IMR-90 (cell line): ENCODE measurements around the gene JMJD1C. TPM values are rescaled to one million over a fixed set of nuclear protein-coding genes. Genes with fewer than 3 reads are reported as not detected.

Source experiments
- ATAC-seq: fragments of 200-7000 bp; cut with Tn5 transposase; 2 replicates; pipeline ENCODE4 v1.9.1; 2020; ENCODE audit warnings: low read depth, mild to moderate bottlenecking, moderate library complexity
- BruUV-seq: library from RNA; stranded (reverse); fragments of 400-500 nt; replicated peaks from 2 replicates; lab custom pipeline; 2021; lab: Mats Ljungman, UMichigan
- CTCF ChIA-PET: fragments of 300-600 bp; formaldehyde crosslinking; extraction: SDS; loops from one replicate; lab custom pipeline; 2021; ENCODE audit warnings: antibody characterized with exemption; lab: Yijun Ruan, JAX
- POLR2A ChIA-PET: fragments of 300-600 bp; sonication (Branson Sonifier 250); formaldehyde crosslinking; loops from one replicate; lab custom pipeline; 2022; ENCODE audit warnings: antibody characterized with exemption; ENCODE audit not compliant: unreplicated experiment; lab: Charles Lee
- DNase-seq: peaks from one replicate; pipeline ENCODE4 v3.0.0; 2013
- H2AFZ ChIP-seq: replicated peaks from 2 replicates; pipeline ENCODE3; 2013; ENCODE audit warnings: low read length, mild to moderate bottlenecking; ENCODE audit not compliant: poor library complexity
- H2AK5ac ChIP-seq: 2 replicates; pipeline ENCODE4 v1.6.1; 2013; ENCODE audit warnings: low read depth, low read length, inconsistent platforms
- H2AK9ac ChIP-seq: replicated peaks from 2 replicates; pipeline ENCODE3; 2013; ENCODE audit warnings: mild to moderate bottlenecking, low read depth, low read length, moderate library complexity; ENCODE audit not compliant: poor library complexity
- H2BK120ac ChIP-seq: 2 replicates; pipeline ENCODE4 v1.6.1; 2013; ENCODE audit warnings: low read depth, low read length, inconsistent platforms
- H2BK15ac ChIP-seq: 3 replicates; pipeline ENCODE4 v1.6.1; 2013; ENCODE audit warnings: low read depth, low read length, inconsistent platforms
- H2BK20ac ChIP-seq: 2 replicates; pipeline ENCODE4 v1.6.1; 2013; ENCODE audit warnings: low read depth, mild to moderate bottlenecking, inconsistent platforms, low read length, moderate library complexity
- H2BK5ac ChIP-seq: 2 replicates; pipeline ENCODE4 v1.6.1; 2013; ENCODE audit warnings: mild to moderate bottlenecking, low read depth, low read length, inconsistent platforms; ENCODE audit not compliant: poor library complexity, severe bottlenecking
- H3K14ac ChIP-seq: replicated peaks from 2 replicates; pipeline ENCODE4 v1.6.1; 2013; ENCODE audit warnings: low read depth, low read length, inconsistent platforms
- H3K18ac ChIP-seq: 2 replicates; pipeline ENCODE4 v1.6.1; 2013; ENCODE audit warnings: low read depth, low read length, control low read depth
- H3K23ac ChIP-seq: 2 replicates; pipeline ENCODE4 v1.6.1; 2013; ENCODE audit warnings: low read depth, low read length, inconsistent platforms
- H3K27ac ChIP-seq: 2 replicates; pipeline ENCODE4 v1.5.1; 2013; ENCODE audit warnings: mild to moderate bottlenecking, control low read depth, low read length; ENCODE audit not compliant: insufficient read depth
- H3K27me3 ChIP-seq: 2 replicates; pipeline ENCODE4 v1.6.1; 2013; ENCODE audit warnings: low read length; ENCODE audit not compliant: control insufficient read depth, insufficient read depth
- H3K36me3 ChIP-seq: 2 replicates; pipeline ENCODE4 v1.6.1; 2013; ENCODE audit warnings: low read length, mixed read lengths; ENCODE audit not compliant: control insufficient read depth, insufficient read depth
- H3K4ac ChIP-seq: 2 replicates; pipeline ENCODE4 v1.6.1; 2013; ENCODE audit warnings: low read depth, low read length, inconsistent platforms
- H3K4me1 ChIP-seq: 2 replicates; pipeline ENCODE4 v1.6.1; 2013; ENCODE audit warnings: low read length, mixed read lengths; ENCODE audit not compliant: control insufficient read depth, insufficient read depth
- H3K4me2 ChIP-seq: 2 replicates; pipeline ENCODE4 v1.6.1; 2013; ENCODE audit warnings: low read depth, mild to moderate bottlenecking, control low read depth, low read length, moderate library complexity
- H3K4me3 ChIP-seq: 2 replicates; pipeline ENCODE4 v1.5.1; 2013; ENCODE audit warnings: low read depth, mild to moderate bottlenecking, control low read depth, low read length, moderate library complexity; ENCODE audit not compliant: insufficient read depth
- H3K56ac ChIP-seq: 2 replicates; pipeline ENCODE4 v1.6.1; 2013; ENCODE audit warnings: low read length, inconsistent platforms; ENCODE audit not compliant: insufficient read depth; ENCODE audit errors: extremely low read depth
- H3K79me1 ChIP-seq, 2 experiments: 2 replicates each; pipeline ENCODE4 v1.6.1; 2013; ENCODE audit warnings: low read length in 2 of 2, inconsistent platforms in 1 of 2, low read depth in 1 of 2
- H3K9ac ChIP-seq: 2 replicates; pipeline ENCODE4 v1.6.1; 2013; ENCODE audit warnings: low read depth, low read length, control low read depth
- H3K9me1 ChIP-seq: 2 replicates; pipeline ENCODE4 v1.6.1; 2013; ENCODE audit warnings: low read length, inconsistent platforms; ENCODE audit not compliant: insufficient read depth
- H3K9me3 ChIP-seq: 2 replicates; pipeline ENCODE4 v1.6.1; 2013; ENCODE audit warnings: low read length; ENCODE audit not compliant: control insufficient read depth, insufficient read depth
- H4K20me1 ChIP-seq: 2 replicates; pipeline ENCODE4 v1.6.1; 2013; ENCODE audit warnings: low read length, inconsistent platforms; ENCODE audit not compliant: insufficient read depth
- H4K5ac ChIP-seq: 2 replicates; pipeline ENCODE4 v1.6.1; 2013; ENCODE audit warnings: mild to moderate bottlenecking, low read depth, low read length, control low read depth
- H4K8ac ChIP-seq, 2 experiments: 2 replicates each; pipeline ENCODE4 v1.6.1; 2013; ENCODE audit warnings: low read depth in 2 of 2, low read length in 2 of 2, control low read depth in 1 of 2, inconsistent platforms in 1 of 2
- H4K91ac ChIP-seq: 2 replicates; pipeline ENCODE4 v1.6.1; 2013; ENCODE audit warnings: low read depth, low read length, inconsistent platforms; ENCODE audit not compliant: insufficient read depth
- CEBPB ChIP-seq: IDR thresholded peaks from 2 replicates; pipeline ENCODE4 v1.6.1; 2012; ENCODE audit warnings: low read depth, low read length, improper control_type of control experiment
- FOS ChIP-seq: fragments of 150-350 bp; IDR thresholded peaks from 2 replicates; pipeline ENCODE4 v1.6.1; 2016; ENCODE audit warnings: low read depth, low read length
- MAZ ChIP-seq: IDR thresholded peaks from 2 replicates; pipeline ENCODE4 v1.6.1; 2012; ENCODE audit warnings: low read depth, mild to moderate bottlenecking, low read length, improper control_type of control experiment, moderate library complexity, borderline replicate concordance
- RFX5 ChIP-seq: IDR thresholded peaks from 2 replicates; pipeline ENCODE4 v1.8.0; 2012; ENCODE audit warnings: low read depth, mild to moderate bottlenecking, low read length, moderate library complexity
- SMC3 ChIP-seq: fragments of 150-350 bp; IDR thresholded peaks from 2 replicates; pipeline ENCODE4 v1.6.1; 2016; ENCODE audit warnings: low read depth, mild to moderate bottlenecking, antibody characterized with exemption, low read length, moderate library complexity
- WGBS, 2 experiments: methylation state at CpG; one replicate each; pipeline versions ENCODE4 v1.1.5 to v1.1.7; 2013; ENCODE audit warnings: missing lambda C conversion rate in 2 of 2; ENCODE audit not compliant: insufficient read length in 1 of 2; ENCODE audit errors: extremely low coverage in 2 of 2; 5-methylcytosine and 5-hydroxymethylcytosine counted together
- dilution Hi-C: fragments of 300-500 bp; cut with HindIII; formaldehyde crosslinking; loops from one replicate; pipeline ENCODE4 v1.14.3; 2018; ENCODE audit warnings: low sequenced_read_pairs; ENCODE audit not compliant: unreplicated experiment
- in situ Hi-C: fragments of 300-500 bp; cut with MboI; formaldehyde crosslinking; loops from 3 replicates; pipeline ENCODE4 v1.14.3; 2019; ENCODE audit warnings: low sequenced_read_pairs, inconsistent platforms, mixed read lengths
- intact Hi-C: fragments of 100-400 bp; cut with micrococcal nuclease; formaldehyde crosslinking; loops from 2 replicates; pipeline ENCODE4 v1.10.0; 2022
- polyA plus RNA-seq, 3 experiments: library from polyadenylated mRNA; depleted of rRNA; stranded (reverse); fragments of >200 nt; gene quantifications; 2 replicates each; pipeline ENCODE4 v1.2.3, GENCODE V29; 2012; ENCODE audit warnings: low replicate concordance in 1 of 3
- total RNA-seq: library from RNA; depleted of rRNA; stranded (reverse); fragments of >200 nt; gene quantifications from 2 replicates; pipeline ENCODE4 v1.2.3, GENCODE V29; 2012
- TF ChIP-seq, protein P1 (sequence below): fragments of 150-350 bp; IDR thresholded peaks from 2 replicates; pipeline ENCODE4 v1.6.1; 2016; ENCODE audit warnings: low read depth, mild to moderate bottlenecking, low read length, moderate library complexity, borderline replicate concordance

Gene JMJD1C
- total and polyA plus RNA-seq, 2 of the 4 experiments (the other 2 are of a cell fraction): 15.6 to 96.8 TPM

DNA sequence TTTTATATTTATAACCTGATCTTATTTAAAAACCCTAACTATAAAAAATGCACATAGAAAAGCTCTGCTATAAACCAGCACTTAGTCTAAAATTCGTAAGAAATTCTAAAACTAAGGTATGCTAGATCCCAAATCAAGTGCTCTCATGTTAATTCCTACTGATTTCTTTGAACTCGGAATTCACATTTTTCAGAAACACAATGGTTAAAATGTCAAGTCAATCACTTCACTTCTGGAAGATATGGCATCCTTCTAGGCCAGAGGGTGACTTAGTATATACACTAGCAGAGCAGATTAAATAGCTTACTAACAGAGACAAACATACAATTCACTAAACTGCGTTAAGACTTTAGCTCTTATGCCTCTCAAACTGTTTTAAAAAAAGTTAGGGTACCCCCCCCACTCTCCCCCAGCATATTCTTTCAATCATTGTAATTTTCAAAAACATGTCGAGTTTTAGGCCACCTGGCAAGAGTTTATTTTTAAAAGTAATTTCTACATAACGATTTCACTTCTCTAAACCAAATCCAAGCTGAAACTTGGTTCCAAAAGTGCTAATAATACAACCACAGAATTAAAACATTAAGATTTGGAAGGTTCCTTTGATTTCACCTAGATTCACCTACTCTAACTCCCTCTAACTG, 203.2 kb downstream of the JMJD1C start:
- no peaks in the 10 kb centered on the region for H3K27me3 ChIP-seq
- H4K91ac ChIP-seq: no peak overlapping the region
- peak overlapping the region; percentile 10 for H2BK5ac ChIP-seq
- H2AFZ ChIP-seq: no peak overlapping the region
- H2BK15ac ChIP-seq: no peak overlapping the region
- dilution Hi-C loops (no loop called here), intact Hi-C loops (no loop called here), in situ Hi-C loops (no loop called here)
- H2BK20ac ChIP-seq: no peak overlapping the region
- WGBS, 2 experiments: no CpG with 5 or more reads among the region's 5 CpGs
- no peak overlapping the region for H3K23ac ChIP-seq
- no peak overlapping the region for H3K18ac ChIP-seq
- peaks cover 10% of the 10 kb centered on the region; the same call in 1 of the 2 replicates for H4K20me1 ChIP-seq
- no peak overlapping the region for H2AK9ac ChIP-seq
- H2BK120ac ChIP-seq: no peak overlapping the region
- no peak overlapping the region for H3K4ac ChIP-seq
- no peak overlapping the region for H3K4me3 ChIP-seq
- no peak overlapping the region for H2AK5ac ChIP-seq
- no TSS peak for BruUV-seq
- no peak overlapping the region for H3K14ac ChIP-seq
- H3K27ac ChIP-seq: no peak overlapping the region
- CTCF ChIA-PET: interaction anchor here (1.0 to 1.2 kb wide), 3 partner anchors 31 to 457 kb away, joined by 3 read pairs; no protein-coding TSS in a partner anchor
- H3K56ac ChIP-seq: no peak overlapping the region
- no peak for ATAC-seq
- TF ChIP-seq MAZ (no peak), FOS (no peak), CEBPB (no peak), RFX5 (no peak), SMC3 (no peak)
- TF ChIP-seq, protein P1, sequence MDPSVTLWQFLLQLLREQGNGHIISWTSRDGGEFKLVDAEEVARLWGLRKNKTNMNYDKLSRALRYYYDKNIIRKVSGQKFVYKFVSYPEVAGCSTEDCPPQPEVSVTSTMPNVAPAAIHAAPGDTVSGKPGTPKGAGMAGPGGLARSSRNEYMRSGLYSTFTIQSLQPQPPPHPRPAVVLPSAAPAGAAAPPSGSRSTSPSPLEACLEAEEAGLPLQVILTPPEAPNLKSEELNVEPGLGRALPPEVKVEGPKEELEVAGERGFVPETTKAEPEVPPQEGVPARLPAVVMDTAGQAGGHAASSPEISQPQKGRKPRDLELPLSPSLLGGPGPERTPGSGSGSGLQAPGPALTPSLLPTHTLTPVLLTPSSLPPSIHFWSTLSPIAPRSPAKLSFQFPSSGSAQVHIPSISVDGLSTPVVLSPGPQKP: no peak
- H3K9me3 ChIP-seq: no peaks in the 10 kb centered on the region
- no peak for DNase-seq
- POLR2A ChIA-PET: interaction anchor here (0.6 to 0.7 kb wide), 2 partner anchors 21 to 247 kb away, joined by 3 read pairs; no protein-coding TSS in a partner anchor
- H3K9me1 ChIP-seq: peaks cover 6% of the 10 kb centered on the region; the same call in 1 of the 2 replicates
- no peak overlapping the region for H3K9ac ChIP-seq
- H3K4me1 ChIP-seq: peaks cover 9% of the 10 kb centered on the region; the same call in 1 of the 2 replicates
- H3K4me2 ChIP-seq: no peak overlapping the region; the same call in 1 of the 2 replicates
- no peak overlapping the region for H4K8ac ChIP-seq
- H3K79me1 ChIP-seq: peaks cover 16 to 44% of the 10 kb centered on the region in 2 experiments
- no peak overlapping the region for H4K5ac ChIP-seq
- H3K36me3 ChIP-seq: peaks cover 2% of the 10 kb centered on the region; the same call in 1 of the 2 replicates
